Activated effector memory CD4-positive, alpha-beta T cell treated with anti-CD3 and anti-CD28 coated beads, Interleukin-2, amount 50 U/mL, for 16 hours (primary cell): ENCODE results near the gene MCEMP1.

Source experiments
- DNase-seq: peaks from one replicate; pipeline ENCODE4 v3.0.0-alpha.2; 2020

The MCEMP1 gene

DNA sequence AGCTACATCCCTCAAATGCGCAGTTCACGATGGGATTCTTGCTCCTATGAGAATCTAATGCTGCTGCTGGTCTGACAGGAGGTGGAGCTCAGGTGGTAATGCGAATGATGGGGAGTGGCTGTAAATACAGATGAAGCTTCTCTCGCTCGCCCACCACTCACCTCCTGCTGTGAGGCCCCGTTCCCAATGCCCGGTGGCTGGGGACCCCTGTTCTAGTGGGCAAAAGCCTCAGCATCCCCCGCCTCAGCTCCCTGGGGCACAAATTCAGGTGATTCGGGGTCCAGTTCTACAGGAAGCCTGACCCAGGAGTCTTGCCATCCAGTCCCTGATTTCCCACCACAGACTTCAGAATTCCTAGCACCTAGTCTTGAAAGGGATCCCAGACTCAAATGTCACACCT is 4.4 kb upstream of the MCEMP1 start:
- no peak for DNase-seq

DNA sequence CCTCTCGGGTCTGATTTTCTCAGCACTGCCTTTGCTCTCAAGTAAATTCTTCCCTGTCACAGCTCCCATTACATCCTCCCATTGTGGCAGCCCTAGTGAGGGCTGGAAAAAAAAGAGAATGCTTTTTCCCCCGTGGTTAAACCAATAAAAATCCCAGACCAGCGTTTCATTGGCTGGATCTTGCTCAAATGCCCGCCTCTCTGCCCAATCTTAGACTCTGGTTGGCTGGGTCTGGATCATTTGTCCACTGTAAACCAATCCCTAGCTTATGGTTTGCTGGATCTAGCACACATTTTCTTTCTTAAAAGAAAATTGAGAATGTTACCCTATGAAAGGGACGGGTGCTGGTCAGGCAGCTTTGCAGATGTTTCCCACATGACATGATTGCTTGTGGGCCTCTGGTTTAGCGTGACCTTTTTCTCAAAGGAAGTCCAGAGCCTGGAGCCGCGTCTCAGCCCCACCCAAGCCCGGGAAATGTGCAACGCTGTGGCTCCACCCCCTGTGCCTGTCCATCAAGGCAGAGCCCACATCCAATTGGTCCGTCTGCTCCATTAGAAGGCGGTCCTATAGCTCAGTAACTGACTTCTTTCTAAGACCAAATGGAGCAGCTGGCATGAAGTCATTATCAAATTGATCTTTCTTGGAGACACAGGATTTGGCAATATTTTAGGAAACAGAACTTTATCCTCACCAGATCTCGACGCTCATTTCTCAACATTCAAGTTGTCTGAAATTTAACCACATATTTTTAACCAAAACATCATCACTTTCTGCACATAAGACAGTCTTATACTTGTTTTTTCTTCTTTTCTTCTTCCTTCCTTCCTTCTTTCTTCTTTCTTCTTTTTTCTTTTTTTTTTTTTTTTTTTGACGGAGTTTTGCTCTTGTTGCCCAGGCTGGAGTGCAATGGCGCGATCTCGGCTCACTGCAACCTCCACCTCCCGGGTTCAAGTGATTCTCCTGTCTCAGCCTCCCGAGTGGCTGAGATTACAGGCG is 2.6 kb upstream of the MCEMP1 start:
- DNase-seq = peak; percentile 70

DNA sequence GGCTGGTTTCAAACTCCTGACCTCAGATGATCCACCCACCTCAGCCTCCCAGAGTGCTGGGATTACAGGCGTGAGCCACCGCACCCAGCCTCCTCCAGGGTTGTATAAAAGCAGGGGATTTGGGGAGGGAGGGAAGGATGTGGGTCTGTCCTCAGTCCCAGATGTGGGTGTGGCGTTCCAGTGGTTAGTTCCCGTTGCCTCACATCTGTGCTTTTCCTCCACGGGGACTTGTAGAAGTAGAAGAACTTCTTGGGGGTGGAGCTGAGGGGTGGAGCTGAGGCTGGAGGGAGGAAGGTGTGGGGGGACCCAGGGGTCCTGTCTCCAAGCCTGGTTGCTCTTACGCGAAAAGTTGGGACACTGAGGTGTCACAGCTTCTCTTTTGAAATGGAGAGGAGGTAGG is 514 bp upstream of the MCEMP1 start:
- no peak for DNase-seq

DNA sequence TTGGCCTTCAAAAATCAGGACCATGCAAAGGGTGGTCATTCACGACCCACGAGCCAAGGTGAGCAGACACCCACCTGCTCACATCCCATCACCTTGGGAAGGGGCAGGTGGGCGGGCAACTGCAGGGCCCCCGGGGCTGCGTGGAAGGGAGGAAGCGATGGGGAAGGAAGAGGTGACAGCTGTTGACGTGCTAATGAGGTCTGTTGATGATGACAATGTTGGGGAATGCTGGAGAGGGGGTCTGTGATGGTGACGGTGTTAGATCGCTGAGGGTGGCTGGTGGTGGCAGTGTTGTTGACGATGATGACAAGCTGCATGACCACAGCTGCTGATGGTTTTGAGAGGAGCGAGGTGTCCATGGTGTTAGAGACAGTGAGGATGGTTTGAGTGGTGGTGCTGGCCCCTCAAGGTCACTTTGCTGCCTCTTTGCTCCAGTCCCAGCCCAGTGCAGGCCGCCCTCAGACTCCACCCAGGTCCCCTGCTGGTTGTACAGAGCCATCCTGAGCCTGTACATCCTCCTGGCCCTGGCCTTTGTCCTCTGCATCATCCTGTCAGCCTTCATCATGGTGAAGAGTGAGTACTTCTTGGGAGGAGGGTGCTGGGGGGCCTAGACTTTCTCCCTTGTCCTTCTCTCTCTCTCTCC is 900 bp downstream of the MCEMP1 start:
- DNase-seq = no peak

DNA sequence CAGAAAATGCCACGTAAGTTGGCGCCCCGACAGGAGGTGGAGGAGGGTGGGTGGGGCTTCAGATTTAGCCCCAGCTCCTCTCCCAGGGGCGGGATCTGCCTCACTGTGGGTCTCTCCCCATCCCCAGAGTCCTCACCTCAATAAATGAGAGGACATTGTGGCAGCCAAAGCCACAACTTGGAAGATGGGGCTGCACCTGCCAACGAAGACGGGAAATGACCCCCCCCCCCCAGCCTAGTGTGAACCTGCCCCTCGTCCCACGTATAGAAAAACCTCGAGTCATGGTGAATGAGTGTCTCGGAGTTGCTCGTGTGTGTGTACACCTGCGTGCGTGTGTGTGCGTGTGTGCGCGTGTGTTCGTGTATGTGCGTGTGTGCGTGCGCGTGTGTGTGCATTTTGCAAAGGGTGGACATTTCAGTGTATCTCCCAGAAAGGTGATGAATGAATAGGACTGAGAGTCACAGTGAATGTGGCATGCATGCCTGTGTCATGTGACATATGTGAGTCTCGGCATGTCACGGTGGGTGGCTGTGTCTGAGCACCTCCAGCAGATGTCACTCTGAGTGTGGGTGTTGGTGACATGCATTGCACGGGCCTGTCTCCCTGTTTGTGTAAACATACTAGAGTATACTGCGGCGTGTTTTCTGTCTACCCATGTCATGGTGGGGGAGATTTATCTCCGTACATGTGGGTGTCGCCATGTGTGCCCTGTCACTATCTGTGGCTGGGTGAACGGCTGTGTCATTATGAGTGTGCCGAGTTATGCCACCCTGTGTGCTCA is 2.3 kb downstream of the MCEMP1 start:
- peak; percentile 90 for DNase-seq

DNA sequence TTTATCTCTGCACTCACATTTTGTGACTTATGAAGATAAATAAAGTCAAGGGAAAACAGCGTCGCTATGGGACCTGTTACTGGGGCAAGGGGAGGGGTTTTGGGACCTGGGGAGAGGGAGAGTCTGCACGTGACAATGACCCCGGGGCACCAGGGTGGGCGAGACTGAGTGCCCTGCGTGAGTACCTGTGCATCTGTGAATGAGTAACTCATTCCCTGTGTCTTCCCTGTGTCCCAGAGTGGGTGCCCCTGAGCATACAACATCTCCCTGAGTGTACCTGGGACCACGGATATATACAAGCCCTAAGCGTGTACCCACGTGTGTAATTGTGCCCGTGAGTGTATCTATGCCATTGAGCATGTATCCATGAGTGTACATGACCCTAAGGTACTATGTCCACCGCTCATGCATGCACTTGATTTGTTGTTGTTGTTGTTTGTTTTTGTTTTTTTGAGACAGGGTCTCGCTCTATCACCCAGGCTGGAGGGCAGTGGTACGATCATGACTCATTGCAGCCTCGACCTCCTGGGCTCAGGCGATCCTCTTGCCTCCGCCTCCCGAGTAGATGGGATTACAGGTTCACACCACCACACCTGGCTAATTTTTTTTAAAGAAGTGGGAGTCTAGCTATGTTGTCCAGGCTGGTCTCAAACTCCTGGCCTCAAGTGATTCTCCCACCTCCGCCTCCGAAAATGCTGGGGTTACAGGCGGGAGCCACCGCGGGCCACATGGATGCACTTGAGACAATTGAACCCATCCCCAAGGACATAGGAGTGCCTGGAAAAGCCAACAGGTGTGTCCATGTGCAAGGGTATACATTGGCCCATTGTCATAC is 3.1 kb downstream of the MCEMP1 start:
- no peak for DNase-seq

DNA sequence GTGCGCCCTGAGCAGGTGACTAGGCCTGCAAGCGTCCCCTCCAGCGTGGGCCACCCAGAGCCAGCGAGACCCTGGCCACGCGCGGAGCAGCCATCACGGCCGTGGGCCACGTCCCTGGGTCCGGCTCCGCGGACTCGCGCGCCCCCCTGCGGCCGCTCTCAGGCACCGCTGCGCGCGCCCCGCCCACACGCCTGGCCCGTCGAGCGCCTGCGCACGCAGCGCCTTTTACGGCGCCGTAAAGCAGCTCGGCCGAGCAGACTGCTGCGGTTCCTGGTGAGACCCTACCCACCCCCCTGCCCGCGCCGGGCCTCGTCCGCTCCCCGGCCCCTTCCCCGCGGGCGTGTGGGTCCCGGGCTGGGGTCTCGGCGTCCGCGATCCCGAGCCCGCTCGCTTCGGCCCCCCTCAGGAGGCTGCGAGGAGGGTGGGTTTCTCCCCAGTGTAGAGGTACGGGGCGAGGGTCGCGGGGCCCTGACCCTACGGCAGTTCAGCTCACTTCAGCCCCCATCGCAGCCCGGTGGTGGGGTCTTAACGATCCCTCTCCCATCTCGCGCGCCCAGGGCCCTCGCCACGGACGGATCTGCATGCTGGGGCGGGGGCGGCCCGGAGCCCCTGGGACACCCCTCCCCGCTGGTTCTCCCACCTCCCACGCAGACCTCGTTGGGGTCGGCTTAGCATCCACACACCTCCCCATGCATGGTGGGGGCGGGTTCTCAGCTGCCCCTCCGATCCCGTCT is 3.9 kb downstream of the MCEMP1 start, which contains the start of gene TRAPPC5:
TRAPPC5 (plus strand) TSS at position 228 of the 734 bp plus-strand sequence. CDS start 1,421 bp downstream, outside the sequence.
- peak; percentile 95 for DNase-seq

DNA sequence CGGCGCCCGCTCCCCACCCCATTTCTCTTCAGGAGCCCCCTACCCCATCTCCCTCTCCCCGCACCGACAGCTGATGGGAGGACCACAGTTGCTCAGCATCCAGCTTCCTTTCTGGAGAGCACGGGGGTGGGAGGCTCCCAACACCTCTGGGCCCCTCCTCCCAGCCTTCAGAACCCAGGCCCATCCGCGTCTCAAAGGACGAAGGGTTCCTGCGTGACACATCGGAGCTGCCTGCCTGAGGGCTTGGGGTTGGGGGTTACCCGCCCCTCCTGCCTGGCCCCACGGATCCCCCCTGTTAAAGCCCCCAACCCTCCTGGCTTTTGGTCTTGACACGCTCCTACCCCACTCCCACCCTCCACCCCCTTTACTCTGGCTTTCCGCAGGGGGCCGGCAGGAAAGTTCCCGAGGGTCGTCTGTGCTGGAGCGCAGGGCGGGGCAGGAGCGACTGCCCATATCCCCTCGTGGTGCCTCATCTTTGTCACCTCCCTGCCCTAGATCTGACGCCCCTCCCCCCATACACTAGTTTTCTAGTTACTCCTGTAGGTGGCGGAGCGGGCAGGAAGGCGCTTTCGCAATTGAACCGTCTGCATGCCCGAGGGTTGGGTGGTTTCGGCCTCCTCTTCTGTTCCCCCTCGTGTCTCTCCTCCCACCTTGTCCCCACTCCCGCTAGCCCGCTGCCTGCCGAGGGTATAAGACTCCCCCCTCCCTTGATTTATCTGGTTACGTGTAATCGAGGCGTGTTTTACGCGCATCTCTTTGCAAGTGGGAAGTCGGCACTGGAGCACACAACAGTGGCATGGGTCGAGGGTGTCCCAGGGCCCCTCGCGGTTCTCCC is 4.7 kb downstream of the MCEMP1 start:
- DNase-seq = peak; percentile 91

DNA sequence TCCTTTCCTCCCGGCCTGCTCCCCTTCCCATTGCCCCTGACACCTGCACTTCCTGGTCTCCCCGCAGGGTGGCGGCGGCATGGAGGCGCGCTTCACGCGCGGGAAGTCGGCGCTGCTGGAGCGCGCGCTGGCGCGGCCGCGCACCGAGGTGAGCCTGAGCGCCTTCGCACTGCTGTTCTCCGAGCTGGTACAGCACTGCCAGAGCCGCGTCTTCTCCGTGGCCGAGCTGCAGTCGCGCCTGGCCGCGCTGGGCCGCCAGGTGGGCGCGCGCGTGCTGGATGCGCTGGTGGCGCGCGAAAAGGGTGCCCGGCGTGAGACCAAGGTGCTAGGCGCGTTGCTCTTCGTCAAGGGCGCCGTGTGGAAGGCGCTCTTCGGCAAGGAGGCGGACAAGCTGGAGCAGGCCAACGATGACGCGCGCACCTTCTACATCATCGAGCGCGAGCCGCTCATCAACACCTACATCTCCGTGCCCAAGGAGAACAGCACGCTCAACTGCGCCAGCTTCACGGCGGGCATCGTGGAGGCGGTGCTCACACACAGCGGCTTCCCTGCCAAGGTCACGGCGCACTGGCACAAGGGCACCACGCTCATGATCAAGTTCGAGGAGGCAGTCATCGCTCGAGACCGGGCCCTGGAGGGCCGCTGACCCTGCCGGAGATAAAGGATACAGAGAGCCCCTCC is 5.4 kb downstream of the MCEMP1 start:
- DNase-seq = no peak

DNA sequence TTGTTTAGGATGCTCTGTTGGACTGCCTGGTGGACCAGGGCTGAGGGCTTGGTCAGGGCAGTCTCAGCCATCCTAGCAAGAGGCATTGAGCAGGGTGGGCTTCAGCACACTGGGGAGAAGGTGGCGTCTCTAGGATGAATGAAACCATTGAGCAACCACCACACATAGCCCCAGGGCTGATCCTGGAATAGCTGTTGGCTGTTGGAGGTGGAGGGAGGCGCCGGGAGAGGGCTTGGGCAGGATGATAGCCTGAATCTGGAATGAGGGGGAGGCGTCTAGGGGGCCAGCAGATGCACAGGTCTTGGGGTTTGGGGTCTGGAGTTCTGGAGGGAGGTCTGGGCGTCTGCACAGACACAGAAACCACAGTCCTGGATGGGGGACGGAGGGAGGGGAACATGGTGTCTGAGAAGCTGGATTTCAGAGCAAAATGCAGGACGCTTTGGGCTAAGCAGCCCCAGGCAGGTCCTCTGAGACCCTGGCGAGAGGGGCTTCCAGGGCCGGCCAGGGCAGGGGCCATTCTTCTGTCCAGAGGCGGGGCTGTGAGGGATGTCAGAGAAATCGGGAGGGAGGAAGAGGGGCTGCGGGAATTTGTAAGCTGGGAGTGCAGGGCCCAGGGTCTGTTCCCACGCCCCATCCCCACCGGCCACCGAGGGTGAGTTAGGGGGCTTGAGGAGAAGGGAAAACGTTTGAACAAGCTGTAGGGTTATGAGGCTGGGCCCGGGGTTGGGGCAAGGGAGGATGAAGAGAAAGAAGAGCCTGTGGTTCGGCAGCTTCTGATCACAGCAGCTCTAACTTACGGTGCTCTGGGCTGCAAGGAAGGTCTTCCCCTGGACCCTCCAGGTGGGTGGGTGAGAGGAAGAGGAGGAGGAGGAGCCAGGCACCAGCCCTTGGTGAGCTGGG is 8.9 kb downstream of the MCEMP1 start:
- no peak for DNase-seq

DNA sequence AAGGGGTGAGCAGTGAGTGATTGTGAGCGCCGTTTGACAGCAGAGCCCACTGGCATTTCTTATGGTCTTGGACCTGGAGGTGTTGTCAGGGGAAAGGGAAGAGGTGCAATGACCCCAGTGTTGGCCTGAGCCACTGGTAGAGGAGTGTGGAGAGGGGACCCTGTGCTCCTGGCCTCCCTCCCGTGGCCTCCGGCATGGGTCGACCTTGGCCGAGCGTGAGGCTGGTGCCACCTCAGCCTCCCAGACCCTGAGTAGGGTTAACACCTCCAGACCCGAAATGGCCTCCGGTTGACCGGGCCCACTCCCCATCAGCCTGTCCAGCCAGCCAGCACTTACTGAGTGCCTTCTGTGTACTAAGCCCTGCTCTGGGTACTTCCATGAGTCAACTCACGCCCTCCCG is 10.3 kb downstream of the MCEMP1 start:
- no peak for DNase-seq

DNA sequence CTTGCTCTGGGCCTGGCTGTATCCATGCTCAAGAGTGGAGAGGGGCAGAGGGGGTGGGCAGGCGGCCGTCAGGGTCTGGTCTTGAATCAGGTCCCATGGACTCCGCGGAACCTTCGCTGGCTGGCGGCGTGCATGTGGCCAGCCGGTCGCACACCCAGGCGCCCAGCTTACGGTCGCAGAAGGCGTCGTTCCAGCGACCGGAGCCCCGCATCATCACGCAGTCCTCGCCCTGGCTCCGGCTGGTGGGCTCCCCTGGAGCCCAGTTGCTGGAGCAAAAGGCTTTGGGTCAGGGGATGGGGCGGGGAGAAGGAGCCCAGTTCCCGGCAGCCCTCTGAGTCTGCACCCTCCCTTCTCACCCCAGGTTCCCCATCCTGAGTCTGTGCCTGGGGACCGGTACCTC is 12.3 kb downstream of the MCEMP1 start:
- DNase-seq = no peak

DNA sequence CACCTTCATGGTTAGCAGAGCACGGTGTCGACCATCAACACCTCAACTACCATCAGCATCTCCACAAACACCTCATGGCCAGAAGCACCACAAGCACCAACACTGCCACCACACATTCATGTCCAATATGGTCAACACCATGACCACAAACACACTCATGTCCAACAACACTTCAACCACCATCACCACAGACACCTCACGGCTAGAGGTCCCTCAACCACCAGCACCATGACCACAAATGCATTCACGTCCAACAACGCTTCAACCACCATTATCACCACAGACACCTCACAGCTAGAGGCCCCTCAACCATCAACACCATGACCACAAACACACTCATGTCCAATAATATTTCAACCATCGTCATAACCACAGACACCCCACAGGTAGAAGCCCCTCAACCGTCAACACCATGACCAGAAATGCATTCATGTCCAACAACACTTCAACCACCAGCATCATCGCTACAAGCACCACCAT is 13.9 kb downstream of the MCEMP1 start:
- no peak for DNase-seq

DNA sequence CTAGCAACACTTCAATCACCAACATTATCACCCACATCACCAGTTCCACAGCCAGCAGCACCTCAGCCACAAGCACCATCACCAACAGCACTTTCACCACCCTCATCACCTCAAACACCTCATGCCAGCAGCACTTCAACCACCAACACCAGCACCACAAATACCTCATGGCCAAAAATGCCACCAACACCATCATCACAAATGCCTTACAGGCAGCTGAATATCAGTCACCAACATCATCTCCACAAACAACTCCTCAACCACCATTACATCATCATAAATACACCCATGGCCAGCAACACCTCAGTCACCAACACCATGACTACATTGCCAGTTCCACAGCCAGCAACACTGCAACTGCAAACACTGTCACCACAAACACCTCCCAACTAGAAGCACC is 14.6 kb downstream of the MCEMP1 start:
- DNase-seq = no peak

DNA sequence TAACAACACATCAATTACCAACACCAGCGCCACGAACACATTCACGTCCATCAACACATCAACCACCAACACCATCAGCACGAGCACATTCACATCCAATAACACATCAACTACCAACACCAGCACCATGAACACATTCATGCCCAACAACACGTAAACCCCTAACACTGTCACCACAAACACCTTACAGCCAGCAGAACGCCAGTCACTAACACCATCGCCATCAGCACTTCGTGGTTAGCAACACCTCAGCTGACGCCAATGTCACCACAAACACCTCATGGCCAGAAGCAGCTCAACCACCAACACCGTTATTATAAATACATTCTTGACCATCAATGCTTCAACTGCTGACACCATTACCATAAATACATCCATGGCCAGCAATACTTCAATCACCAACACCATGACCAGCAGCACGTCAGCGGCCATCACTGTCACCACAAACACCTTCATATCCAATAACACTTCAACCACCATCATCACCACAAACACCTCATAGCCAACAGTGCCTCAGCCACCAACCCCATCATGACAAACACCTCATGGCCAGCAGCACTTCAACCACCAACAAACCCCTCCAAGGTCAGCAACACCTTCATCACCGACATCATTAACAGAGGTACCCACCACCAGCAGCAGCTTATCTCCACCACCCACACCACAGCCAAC is 15.7 kb downstream of the MCEMP1 start:
- no peak for DNase-seq

DNA sequence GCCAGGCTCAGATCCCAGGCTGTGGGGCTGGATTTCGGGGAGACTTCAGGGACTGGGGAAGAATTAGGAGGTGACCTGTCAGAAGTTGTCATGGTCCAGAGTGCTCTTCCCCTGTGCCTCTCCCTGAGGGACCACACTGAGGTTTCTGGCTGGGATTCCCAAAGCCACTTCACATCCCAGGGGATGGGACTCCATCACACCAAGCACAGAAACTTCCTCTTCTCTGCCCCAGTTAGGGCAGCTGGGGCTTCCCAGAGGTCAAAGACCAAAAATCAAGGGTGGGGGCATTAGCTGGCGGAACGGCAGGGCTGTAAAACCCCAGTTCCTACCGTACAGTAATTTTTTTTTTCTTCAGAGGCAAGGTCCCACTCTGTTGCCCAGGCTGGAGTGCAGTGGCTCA is 17.6 kb downstream of the MCEMP1 start:
- DNase-seq = no peak

DNA sequence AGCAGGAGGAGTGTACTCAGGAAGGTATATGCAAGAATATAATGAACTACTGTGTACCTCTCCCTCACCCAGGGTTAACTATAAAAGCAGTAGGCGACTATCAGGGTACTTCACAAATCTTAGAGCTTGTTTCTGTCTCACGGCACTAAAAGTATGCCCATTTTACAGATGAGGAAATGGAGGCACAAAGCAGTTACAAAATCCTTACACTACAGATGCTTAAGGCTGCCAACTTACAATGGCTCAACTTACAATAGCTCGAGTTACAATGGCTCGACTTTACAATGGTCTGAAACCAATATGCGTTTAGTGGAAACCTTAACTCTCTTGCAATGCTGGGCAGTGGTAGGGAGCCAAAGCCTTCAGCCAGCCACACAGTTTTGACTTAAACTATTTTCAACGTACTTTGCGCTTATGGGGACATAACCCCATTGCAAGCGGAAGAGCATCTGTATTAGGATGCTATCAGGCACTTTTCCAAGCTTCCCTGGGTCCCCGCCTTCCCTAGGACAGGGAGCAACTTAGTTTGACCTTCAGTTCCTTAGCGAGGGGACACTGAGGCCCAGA is 20.9 kb downstream of the MCEMP1 start:
- DNase-seq = no peak

DNA sequence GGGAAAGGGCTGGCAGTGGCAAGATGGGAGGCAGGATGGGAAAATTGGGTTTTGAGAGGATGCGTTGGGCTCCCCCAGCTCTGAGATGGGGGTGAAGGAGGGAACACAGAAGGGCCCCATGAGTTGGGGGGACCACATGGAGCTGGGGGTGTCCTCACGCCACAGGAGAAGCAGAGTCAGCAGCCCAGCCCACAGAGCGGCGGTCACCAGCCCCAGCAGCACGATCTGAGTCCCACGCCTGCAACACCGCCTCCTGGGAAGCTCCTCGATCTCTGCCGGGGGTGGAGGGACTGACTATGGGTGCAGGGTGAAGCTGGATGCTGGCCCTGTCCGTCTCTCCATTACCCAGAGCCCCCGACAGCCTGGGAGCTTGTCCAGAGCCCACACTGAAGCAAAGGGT is 21.7 kb downstream of the MCEMP1 start:
- DNase-seq = no peak
